Bronchial epithelial cell (primary cell): Measurements from ENCODE around the gene TMEM72. TPM values are rescaled to one million over a fixed set of nuclear protein-coding genes. Genes with fewer than 3 reads are reported as not detected.

Source experiments
- DNase-seq: peaks from one replicate; pipeline ENCODE4 v3.0.0-alpha.2; 2010; ENCODE audit warnings: low read depth
- FAIRE-seq: peaks from 2 replicates; lab custom pipeline; 2011; peaks lifted over from hg19 to GRCh38; lab: Jason Lieb, UNC
- H3K27me3 ChIP-seq: 2 replicates; pipeline ENCODE4 v1.5.1; 2011; ENCODE audit warnings: low read length; ENCODE audit not compliant: control insufficient read depth, insufficient read depth
- H3K36me3 ChIP-seq: 2 replicates; pipeline ENCODE4 v1.5.1; 2011; ENCODE audit warnings: low read length; ENCODE audit not compliant: control insufficient read depth, insufficient read depth
- H3K4me3 ChIP-seq: 2 replicates; pipeline ENCODE4 v1.5.1; 2011; ENCODE audit warnings: mild to moderate bottlenecking, low read depth, low read length, control low read depth
- CTCF ChIP-seq: IDR thresholded peaks from 2 replicates; pipeline ENCODE4 v1.5.1; 2011; ENCODE audit warnings: mild to moderate bottlenecking, moderate library complexity, low read length, control low read depth, inconsistent platforms; ENCODE audit not compliant: insufficient read depth, severe bottlenecking
- total RNA-seq: library from RNA; depleted of rRNA; stranded (reverse); fragments of >200 nt; gene quantifications from 2 replicates; pipeline ENCODE4 v1.2.1, GENCODE V29; 2014

The TMEM72 gene
- total RNA-seq, 1 donor from 2014 or later = not detected

- FAIRE-seq (no peak), DNase-seq (no peak)
Observed at GRCh38 chr10:44925224-44925623, 14.1 kb downstream of the TMEM72 start.

GRCh38 chr10:44925811-44926750, 14.9 kb downstream of the TMEM72 start:
- Histone ChIP-seq H3K4me3 (no peak overlapping the region), H3K27me3 (no peaks in the 10 kb centered on the region), H3K36me3 (no peaks in the 10 kb centered on the region)
- FAIRE-seq (peak; percentile 43), DNase-seq (no peak)
- no peak for TF ChIP-seq CTCF

More at GRCh38 chr10:44925224-44925623, 14.1 kb downstream of the TMEM72 start:
- H3K4me3 ChIP-seq = no peak overlapping the region
- no peaks in the 10 kb centered on the region for H3K27me3 ChIP-seq
- H3K36me3 ChIP-seq = no peaks in the 10 kb centered on the region
- TF ChIP-seq CTCF = no peak

GRCh38 chr10:44926751-44927351, 15.7 kb downstream of the TMEM72 start:
- DNase-seq = no peak
- FAIRE-seq = peak; percentile 40

GRCh38 chr10:44927352-44927751, 16.2 kb downstream of the TMEM72 start:
- no peak overlapping the region for H3K4me3 ChIP-seq
- no peaks in the 10 kb centered on the region for H3K27me3 ChIP-seq
- H3K36me3 ChIP-seq = no peaks in the 10 kb centered on the region
- TF ChIP-seq CTCF = no peak
- FAIRE-seq = no peak
- DNase-seq = peak; percentile 53

More at GRCh38 chr10:44926751-44927351, 15.7 kb downstream of the TMEM72 start:
- no peak overlapping the region for H3K4me3 ChIP-seq
- TF ChIP-seq CTCF = no peak
- H3K36me3 ChIP-seq = no peaks in the 10 kb centered on the region
- no peaks in the 10 kb centered on the region for H3K27me3 ChIP-seq

- no peaks in the 10 kb centered on the region for H3K36me3 ChIP-seq
- no peak for FAIRE-seq
- no peaks in the 10 kb centered on the region for H3K27me3 ChIP-seq
- no peak for DNase-seq
- no peak for TF ChIP-seq CTCF
- H3K4me3 ChIP-seq = no peak overlapping the region
Observed at GRCh38 chr10:44928462-44928861, 17.3 kb downstream of the TMEM72 start.
